ENCODE measurements around the gene KRTAP5-1.

Gene KRTAP5-1

GRCh38 chr11:1545432-1545831 lies 39.7 kb downstream of the KRTAP5-1 start:
- DNase-seq (ENCODE audit: low read depth in 2 of 2) = no peak

DNA sequence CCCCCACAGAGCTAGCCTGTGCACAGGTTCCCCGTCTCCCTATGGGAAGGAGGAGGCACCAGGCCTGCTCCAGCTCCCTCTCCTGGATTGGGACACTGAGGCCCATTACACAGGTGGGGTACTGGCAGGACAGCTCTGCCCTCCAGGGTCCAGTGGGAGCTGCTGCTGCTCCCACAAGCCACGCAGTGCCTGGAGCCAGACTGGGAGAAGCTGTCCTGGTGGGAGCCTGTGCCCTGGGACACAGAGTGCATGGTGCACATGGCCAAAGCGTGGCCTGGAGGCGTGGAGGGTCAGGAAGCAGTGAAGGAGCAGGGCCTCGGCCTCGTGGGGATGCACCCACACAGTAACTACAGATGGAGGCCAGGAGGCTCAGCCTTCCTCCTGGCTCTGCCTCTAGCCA lies 40.5 kb downstream of the KRTAP5-1 start:
- DNase-seq (ENCODE audit: low read depth in 2 of 2) = no peak

GRCh38 chr11:1543606-1544263 lies 41.3 kb downstream of the KRTAP5-1 start:
- DNase-seq (ENCODE audit: low read depth in 2 of 2) = no peak

- DNase-seq (ENCODE audit: low read depth in 2 of 2) = no peak
Measured at GRCh38 chr11:1542267-1542666, 42.8 kb downstream of the KRTAP5-1 start.

DNA sequence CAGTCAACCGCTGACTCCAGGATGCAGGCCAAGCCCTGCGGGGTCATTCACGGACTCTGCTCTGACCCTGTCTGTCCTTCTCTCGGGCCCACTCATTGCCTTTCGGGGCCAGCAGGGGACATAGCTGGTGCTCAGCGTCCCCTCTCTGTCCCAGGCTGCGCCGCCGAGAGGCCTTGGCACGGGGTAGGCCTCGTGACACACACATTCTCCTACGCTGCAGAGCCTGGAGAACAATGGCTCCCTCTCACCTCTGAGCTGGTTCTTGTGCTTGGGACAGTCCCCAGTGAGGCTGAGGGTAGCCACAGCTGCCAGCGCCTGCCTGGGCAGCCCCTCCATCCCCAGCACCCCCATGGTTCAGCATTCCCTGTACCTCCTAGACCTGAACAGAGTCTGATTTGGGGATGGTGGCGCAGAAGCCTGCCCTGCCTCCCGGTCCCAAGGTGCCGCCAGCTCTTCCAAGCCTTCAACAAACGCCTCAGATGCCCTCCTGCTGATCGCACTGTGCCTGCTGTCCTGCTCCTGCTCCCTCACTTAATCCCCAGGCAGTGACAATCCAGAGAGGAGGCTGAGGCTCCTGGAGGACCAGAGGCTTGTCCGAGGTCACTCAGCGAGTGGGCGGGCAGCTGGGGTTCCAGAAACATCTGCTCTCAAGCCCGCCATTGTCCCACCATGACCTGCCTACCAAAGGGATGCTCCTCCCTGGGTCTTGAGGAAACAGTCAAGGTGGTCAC lies 43.4 kb downstream of the KRTAP5-1 start:
- DNase-seq (ENCODE audit: low read depth in 2 of 2) = no peak

- DNase-seq (ENCODE audit: low read depth in 2 of 2) = no peak
Measured at GRCh38 chr11:1540074-1540473, 45.0 kb downstream of the KRTAP5-1 start.

DNA sequence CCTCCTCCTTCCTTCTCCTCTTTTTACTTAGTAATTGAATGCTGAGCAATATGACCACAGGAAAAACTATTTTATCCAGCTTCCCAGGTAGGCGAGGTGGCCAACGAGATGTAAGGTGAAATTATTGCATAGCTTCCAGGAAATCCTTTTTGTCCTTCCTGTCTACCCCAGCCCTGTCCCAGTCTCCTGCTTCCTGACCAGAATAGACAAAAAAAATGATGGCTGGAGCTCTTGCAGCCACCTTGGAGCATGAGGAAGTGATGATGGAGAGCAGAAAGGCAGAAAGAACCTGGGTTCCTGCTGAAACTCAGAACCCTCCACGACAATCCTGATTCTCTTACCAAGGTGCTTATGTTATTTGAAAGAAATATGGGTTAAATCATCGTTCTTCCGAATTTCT lies 46.9 kb downstream of the KRTAP5-1 start:
- DNase-seq (ENCODE audit: low read depth in 2 of 2) = no peak

DNA sequence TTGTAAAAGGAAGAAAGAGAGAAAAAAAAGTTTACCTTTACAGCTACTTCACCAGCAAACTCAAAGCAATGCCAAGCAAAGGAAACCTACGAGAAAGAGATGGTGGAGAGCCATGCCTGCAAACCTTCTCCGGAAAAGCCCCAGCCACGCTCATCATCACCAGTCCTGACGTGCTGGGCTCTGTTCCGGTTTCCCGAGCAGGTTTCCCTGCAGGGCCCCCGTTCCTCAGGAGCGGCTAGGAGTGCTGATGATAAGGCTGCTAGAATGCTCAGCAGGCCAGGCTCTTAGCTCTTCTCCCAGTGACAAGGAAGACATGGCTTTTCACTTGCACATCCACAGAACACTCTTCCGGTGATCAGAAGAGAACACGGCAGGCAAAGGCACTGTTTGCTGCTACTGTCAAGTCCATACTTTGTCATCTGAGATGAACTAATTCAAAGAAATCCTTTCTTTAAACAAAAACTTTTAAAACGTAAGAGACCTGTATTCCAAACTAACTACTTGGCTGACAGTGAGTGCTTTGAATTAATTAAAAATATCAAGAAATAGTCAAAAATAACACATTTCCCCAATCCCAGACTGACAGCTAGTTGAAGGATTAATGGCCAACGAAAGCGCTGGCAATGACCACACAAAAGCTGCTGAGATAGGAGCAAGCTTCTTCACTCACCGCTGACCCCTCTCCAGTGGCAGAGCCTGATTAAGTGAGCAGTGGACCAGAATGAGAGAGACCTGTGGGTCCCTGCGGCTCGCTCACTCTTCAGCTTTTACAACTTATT lies 48.8 kb downstream of the KRTAP5-1 start:
- no peak for DNase-seq (ENCODE audit: low read depth in 2 of 2)

DNA sequence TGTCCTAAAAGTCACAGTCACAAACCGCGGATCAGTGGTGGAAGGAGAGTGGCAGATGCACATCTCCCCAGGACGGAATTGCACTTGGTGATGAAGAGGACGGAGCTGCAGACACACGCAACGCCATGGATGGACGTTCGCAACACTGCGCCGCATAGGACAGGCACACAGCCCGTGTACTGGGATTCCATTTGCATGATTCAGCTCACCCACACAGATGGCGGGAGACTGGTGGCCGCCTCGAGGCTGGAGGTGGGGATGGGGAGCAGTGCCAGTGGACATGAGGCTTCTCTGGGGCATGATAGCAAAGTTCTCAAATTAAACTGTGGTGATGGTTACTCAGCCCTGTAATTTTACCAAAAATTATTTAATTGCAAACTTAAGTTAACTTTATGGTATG lies 50.4 kb downstream of the KRTAP5-1 start:
- no peak for DNase-seq (ENCODE audit: low read depth in 2 of 2)
